HCT116 (cell line): ENCODE data around the gene XKRX. TPM values are rescaled to one million over a fixed set of nuclear protein-coding genes. Genes with fewer than 3 reads are reported as not detected.

Source experiments
- ATAC-seq: fragments of 200-7000 bp; cut with Tn5 transposase; 2 replicates; pipeline ENCODE4 v1.9.1; 2020; ENCODE audit warnings: mild to moderate bottlenecking, moderate library complexity
- BruUV-seq: library from RNA; stranded (reverse); fragments of 400-500 nt; replicated peaks from 2 replicates; lab custom pipeline; 2021; lab: Mats Ljungman, UMichigan
- CTCF ChIA-PET: fragments of 300-600 bp; sonication (Branson Sonifier 250); formaldehyde crosslinking; loops from one replicate; lab custom pipeline; 2021; ENCODE audit warnings: antibody characterized with exemption; lab: Charles Lee
- POLR2A ChIA-PET: fragments of 300-600, 350-600 bp; sonication (Branson Sonifier 250); formaldehyde crosslinking; loops from one replicate; lab custom pipeline; 2021; ENCODE audit warnings: antibody characterized with exemption; lab: Charles Lee
- RAD21 ChIA-PET, 2 experiments: fragments of 300-600 bp; sonication (Branson Sonifier 250); formaldehyde crosslinking; loops; one replicate each; lab custom pipeline; 2023; ENCODE audit warnings: low total read pairs in 2 of 2; ENCODE audit not compliant: uncharacterized antibody in 2 of 2, unreplicated experiment in 2 of 2, low non-redundant PET in 1 of 2; lab: Charles Lee
- DNase-seq: peaks from one replicate; pipeline ENCODE4 v3.0.0-alpha.2; 2010; ENCODE audit warnings: low read depth, low spot score
- H2AFZ ChIP-seq: fragments of 200-600 bp; shearing (Covaris generic), sonication (generic); 2 replicates; pipeline ENCODE4 v1.6.1; 2017; ENCODE audit warnings: low read depth, mixed run types, mixed read lengths, antibody characterized with exemption, low read length; ENCODE audit not compliant: poor library complexity, severe bottlenecking
- H3K27ac ChIP-seq: 2 replicates; pipeline ENCODE4 v1.5.1; 2012; ENCODE audit warnings: low read depth, low read length
- H3K27me3 ChIP-seq: fragments of 200-600 bp; sonication (generic); 2 replicates; pipeline ENCODE4 v1.6.1; 2016; ENCODE audit warnings: mixed run types, low read length, mixed read lengths; ENCODE audit not compliant: insufficient read depth
- H3K36me3 ChIP-seq, 2 experiments: fragments of 200-500 bp in 1 of 2; fragments of 200-600 bp in 1 of 2; sonication (Bioruptor generic) in 1 of 2; sonication (generic) in 1 of 2; 2 replicates each; pipeline versions ENCODE4 v1.5.1 to v1.6.1; 2014 to 2016; ENCODE audit warnings: low read length in 2 of 2, inconsistent platforms in 1 of 2, mixed read lengths in 1 of 2, mixed run types in 1 of 2; ENCODE audit not compliant: insufficient read depth in 2 of 2, control insufficient read depth in 1 of 2
- H3K4me1 ChIP-seq, 2 experiments: fragments of 200-600 bp in 1 of 2; sonication (generic) in 1 of 2; 2 replicates each; pipeline versions ENCODE4 v1.5.1 to v1.6.1; 2012 to 2017; ENCODE audit warnings: low read length in 2 of 2, inconsistent platforms in 1 of 2, mild to moderate bottlenecking in 1 of 2, mixed read lengths in 1 of 2, mixed run types in 1 of 2, moderate library complexity in 1 of 2; ENCODE audit not compliant: insufficient read depth in 2 of 2, control insufficient read depth in 1 of 2
- H3K4me2 ChIP-seq: fragments of 200-600 bp; sonication (generic); 2 replicates; pipeline ENCODE4 v1.6.1; 2017; ENCODE audit warnings: mixed run types, low read length, mixed read lengths
- H3K4me3 ChIP-seq, 2 experiments: fragments of 200-600 bp in 1 of 2; sonication (generic) in 1 of 2; replicated peaks in 1 of 2; 2 replicates each; pipeline ENCODE4 v1.5.1; 2011 to 2016; ENCODE audit warnings: low read length in 2 of 2, control low read depth in 1 of 2, low read depth in 1 of 2, mild to moderate bottlenecking in 1 of 2, mixed read lengths in 1 of 2, mixed run types in 1 of 2
- H3K79me2 ChIP-seq: fragments of 200-600 bp; sonication (generic); 2 replicates; pipeline ENCODE4 v1.6.1; 2017; ENCODE audit warnings: mild to moderate bottlenecking, mixed run types, low read length, moderate library complexity, mixed read lengths; ENCODE audit not compliant: insufficient read depth
- H3K9ac ChIP-seq: fragments of 200-600 bp; sonication (generic); 2 replicates; pipeline ENCODE4 v1.6.1; 2016; ENCODE audit warnings: low read length, mixed read lengths
- H3K9me2 ChIP-seq: fragments of 200-600 bp; sonication (generic), shearing (Covaris generic); 2 replicates; pipeline ENCODE4 v1.6.1; 2017; ENCODE audit warnings: mixed run types, mild to moderate bottlenecking, moderate library complexity; ENCODE audit not compliant: insufficient read depth
- H3K9me3 ChIP-seq, 2 experiments: fragments of 200-500 bp in 1 of 2; fragments of 200-600 bp in 1 of 2; sonication (Bioruptor generic) in 1 of 2; sonication (generic) in 1 of 2; 2 replicates each; pipeline ENCODE4 v1.6.1; 2014 to 2017; ENCODE audit warnings: low read length in 2 of 2, mixed read lengths in 2 of 2, inconsistent platforms in 1 of 2, low read depth in 1 of 2, mild to moderate bottlenecking in 1 of 2, mixed run types in 1 of 2, moderate library complexity in 1 of 2; ENCODE audit not compliant: control insufficient read depth in 1 of 2, insufficient read depth in 1 of 2
- H4K20me1 ChIP-seq: fragments of 200-600 bp; sonication (generic), shearing (Covaris generic); 2 replicates; pipeline ENCODE4 v1.6.1; 2017; ENCODE audit warnings: mixed run types, mild to moderate bottlenecking, moderate library complexity; ENCODE audit not compliant: insufficient read depth
- ATF3 ChIP-seq: IDR thresholded peaks from 2 replicates; pipeline ENCODE4 v1.6.1; 2012
- CBX3 ChIP-seq: IDR thresholded peaks from 2 replicates; pipeline ENCODE4 v1.6.1; 2012; ENCODE audit warnings: low read depth
- CEBPB ChIP-seq: IDR thresholded peaks from 2 replicates; pipeline ENCODE4 v1.6.1; 2012; ENCODE audit warnings: low read depth
- CTCF ChIP-seq, 3 experiments: fragments of 200-600 bp in 1 of 3; sonication (generic) in 1 of 3; IDR thresholded peaks in 2 of 3; conservative IDR thresholded peaks in 1 of 3; 2 replicates each; pipeline ENCODE4 v1.5.1; 2012 to 2017; ENCODE audit warnings: low read depth in 2 of 3, low read length in 2 of 3, antibody characterized with exemption in 1 of 3, borderline replicate concordance in 1 of 3, control low read depth in 1 of 3, mild to moderate bottlenecking in 1 of 3, mixed read lengths in 1 of 3, mixed run types in 1 of 3, moderate library complexity in 1 of 3; ENCODE audit not compliant: insufficient read depth in 1 of 3
- EGR1 ChIP-seq: IDR thresholded peaks from 2 replicates; pipeline ENCODE4 v1.6.1; 2012; ENCODE audit warnings: low read depth
- ELF1 ChIP-seq: IDR thresholded peaks from 2 replicates; pipeline ENCODE4 v1.6.1; 2012; ENCODE audit warnings: low read depth, borderline replicate concordance
- EZH2 ChIP-seq: fragments of 200-600 bp; sonication (generic); IDR thresholded peaks from 2 replicates; pipeline ENCODE4 v1.6.1; 2017; ENCODE audit warnings: antibody characterized with exemption, mixed run types
- FOSL1 ChIP-seq: IDR thresholded peaks from 2 replicates; pipeline ENCODE4 v1.6.1; 2012; ENCODE audit warnings: low read depth
- POLR2AphosphoS5 ChIP-seq: IDR thresholded peaks from 2 replicates; pipeline ENCODE4 v1.6.1; 2011; ENCODE audit warnings: mild to moderate bottlenecking, low read depth, low read length, moderate library complexity
- RAD21 ChIP-seq: IDR thresholded peaks from 2 replicates; pipeline ENCODE4 v1.6.1; 2012; ENCODE audit warnings: low read depth, mild to moderate bottlenecking
- REST ChIP-seq: IDR thresholded peaks from 2 replicates; pipeline ENCODE4 v1.6.1; 2012; ENCODE audit warnings: low read depth
- SIN3A ChIP-seq: IDR thresholded peaks from 2 replicates; pipeline ENCODE4 v1.6.1; 2012; ENCODE audit warnings: low read depth
- SRF ChIP-seq: IDR thresholded peaks from 2 replicates; pipeline ENCODE4 v1.6.1; 2012; ENCODE audit warnings: low read depth
- ZBTB33 ChIP-seq: IDR thresholded peaks from 2 replicates; pipeline ENCODE4 v1.6.1; 2011; ENCODE audit warnings: mild to moderate bottlenecking, low read length, moderate library complexity; ENCODE audit not compliant: insufficient replicate concordance; ENCODE audit errors: extremely low read depth
- ZFX ChIP-seq: fragments of 450-650 bp; IDR thresholded peaks from 2 replicates; pipeline ENCODE4 v1.6.1; 2017
- ZNF274 ChIP-seq: fragments of 200-500 bp; sonication (Bioruptor generic); IDR thresholded peaks from 2 replicates; pipeline ENCODE4 v1.6.1; 2014; ENCODE audit warnings: mild to moderate bottlenecking, low read depth, low read length, inconsistent platforms
- intact Hi-C: fragments of 100-400 bp; cut with micrococcal nuclease; formaldehyde crosslinking; loops from 2 replicates; pipeline ENCODE4 v1.10.0; 2022
- total RNA-seq: library from RNA; stranded (reverse); gene quantifications from one replicate; pipeline ENCODE4 v1.2.1, GENCODE V29; 2021; ENCODE audit not compliant: unreplicated experiment

XKRX gene
- total RNA-seq, 1 experiment from 2014 or later: 0.47 TPM

- Histone ChIP-seq H3K4me1 (no peaks in the 10 kb centered on the region), H3K9ac (no peak overlapping the region), H3K36me3 (no peaks in the 10 kb centered on the region), H3K27ac (no peak overlapping the region), H3K27me3 (no peaks in the 10 kb centered on the region), H3K9me3 (no peaks in the 10 kb centered on the region), H2AFZ (no peak overlapping the region), H3K79me2 (no peaks in the 10 kb centered on the region), H3K4me2 (no peak overlapping the region), H3K4me3 (no peak overlapping the region), H3K9me2 (no peaks in the 10 kb centered on the region), H4K20me1 (no peaks in the 10 kb centered on the region)
- no peak for TF ChIP-seq SIN3A
- TF ChIP-seq FOSL1: no peak
- no peak for TF ChIP-seq EZH2
- TF ChIP-seq REST: no peak
- TF ChIP-seq POLR2AphosphoS5: no peak
- no peak for TF ChIP-seq ZNF274
- no peak for TF ChIP-seq CEBPB
- TF ChIP-seq ZBTB33: no peak
- no peak for TF ChIP-seq CTCF (IDR thresholded peaks at IDR 0.05 in 2 of 3, conservative IDR thresholded peaks at IDR 0.05 in 1 of 3; ENCODE audit: borderline replicate concordance in 1 of 3, insufficient read depth in 1 of 3, low read depth in 2 of 3, low read length in 2 of 3)
- no peak for TF ChIP-seq ELF1
- no peak for TF ChIP-seq CBX3
- no peak for TF ChIP-seq SRF
- TF ChIP-seq ZFX: no peak
- TF ChIP-seq ATF3: no peak
- no peak for TF ChIP-seq EGR1
- TF ChIP-seq RAD21: no peak
- intact Hi-C loops: no loop called here
- ChIA-PET POLR2A (no interaction called here), RAD21 (no interaction called here), CTCF (no interaction called here)
- ATAC-seq (no peak), DNase-seq (no peak)
- BruUV-seq: no TSS peak
Measured at GRCh38 chrX:100905620-100906019, 23.1 kb downstream of the XKRX start.
